IMR-90 (cell line): ENCODE data around the gene PRRG1. TPM values are rescaled to one million over a fixed set of nuclear protein-coding genes. Genes with fewer than 3 reads are reported as not detected.

Experiments used
- ATAC-seq: fragments of 200-7000 bp; cut with Tn5 transposase; 2 replicates; pipeline ENCODE4 v1.9.1; 2020; ENCODE audit warnings: low read depth, mild to moderate bottlenecking, moderate library complexity
- BruUV-seq: library from RNA; stranded (reverse); fragments of 400-500 nt; replicated peaks from 2 replicates; lab custom pipeline; 2021; lab: Mats Ljungman, UMichigan
- CTCF ChIA-PET: fragments of 300-600 bp; formaldehyde crosslinking; extraction: SDS; loops from one replicate; lab custom pipeline; 2021; ENCODE audit warnings: antibody characterized with exemption; lab: Yijun Ruan, JAX
- POLR2A ChIA-PET: fragments of 300-600 bp; sonication (Branson Sonifier 250); formaldehyde crosslinking; loops from one replicate; lab custom pipeline; 2022; ENCODE audit warnings: antibody characterized with exemption; ENCODE audit not compliant: unreplicated experiment; lab: Charles Lee
- DNase-seq: peaks from one replicate; pipeline ENCODE4 v3.0.0; 2013
- H2AFZ ChIP-seq: replicated peaks from 2 replicates; pipeline ENCODE3; 2013; ENCODE audit warnings: low read length, mild to moderate bottlenecking; ENCODE audit not compliant: poor library complexity
- H2AK5ac ChIP-seq: 2 replicates; pipeline ENCODE4 v1.6.1; 2013; ENCODE audit warnings: low read depth, low read length, inconsistent platforms
- H2AK9ac ChIP-seq: replicated peaks from 2 replicates; pipeline ENCODE3; 2013; ENCODE audit warnings: mild to moderate bottlenecking, low read depth, low read length, moderate library complexity; ENCODE audit not compliant: poor library complexity
- H2BK120ac ChIP-seq: 2 replicates; pipeline ENCODE4 v1.6.1; 2013; ENCODE audit warnings: low read depth, low read length, inconsistent platforms
- H2BK15ac ChIP-seq: 3 replicates; pipeline ENCODE4 v1.6.1; 2013; ENCODE audit warnings: low read depth, low read length, inconsistent platforms
- H2BK20ac ChIP-seq: 2 replicates; pipeline ENCODE4 v1.6.1; 2013; ENCODE audit warnings: low read depth, mild to moderate bottlenecking, inconsistent platforms, low read length, moderate library complexity
- H2BK5ac ChIP-seq: 2 replicates; pipeline ENCODE4 v1.6.1; 2013; ENCODE audit warnings: mild to moderate bottlenecking, low read depth, low read length, inconsistent platforms; ENCODE audit not compliant: poor library complexity, severe bottlenecking
- H3K14ac ChIP-seq: replicated peaks from 2 replicates; pipeline ENCODE4 v1.6.1; 2013; ENCODE audit warnings: low read depth, low read length, inconsistent platforms
- H3K18ac ChIP-seq: 2 replicates; pipeline ENCODE4 v1.6.1; 2013; ENCODE audit warnings: low read depth, low read length, control low read depth
- H3K23ac ChIP-seq: 2 replicates; pipeline ENCODE4 v1.6.1; 2013; ENCODE audit warnings: low read depth, low read length, inconsistent platforms
- H3K27ac ChIP-seq: 2 replicates; pipeline ENCODE4 v1.5.1; 2013; ENCODE audit warnings: mild to moderate bottlenecking, control low read depth, low read length; ENCODE audit not compliant: insufficient read depth
- H3K27me3 ChIP-seq: 2 replicates; pipeline ENCODE4 v1.6.1; 2013; ENCODE audit warnings: low read length; ENCODE audit not compliant: control insufficient read depth, insufficient read depth
- H3K36me3 ChIP-seq: 2 replicates; pipeline ENCODE4 v1.6.1; 2013; ENCODE audit warnings: low read length, mixed read lengths; ENCODE audit not compliant: control insufficient read depth, insufficient read depth
- H3K4ac ChIP-seq: 2 replicates; pipeline ENCODE4 v1.6.1; 2013; ENCODE audit warnings: low read depth, low read length, inconsistent platforms
- H3K4me1 ChIP-seq: 2 replicates; pipeline ENCODE4 v1.6.1; 2013; ENCODE audit warnings: low read length, mixed read lengths; ENCODE audit not compliant: control insufficient read depth, insufficient read depth
- H3K4me2 ChIP-seq: 2 replicates; pipeline ENCODE4 v1.6.1; 2013; ENCODE audit warnings: low read depth, mild to moderate bottlenecking, control low read depth, low read length, moderate library complexity
- H3K4me3 ChIP-seq: 2 replicates; pipeline ENCODE4 v1.5.1; 2013; ENCODE audit warnings: low read depth, mild to moderate bottlenecking, control low read depth, low read length, moderate library complexity; ENCODE audit not compliant: insufficient read depth
- H3K56ac ChIP-seq: 2 replicates; pipeline ENCODE4 v1.6.1; 2013; ENCODE audit warnings: low read length, inconsistent platforms; ENCODE audit not compliant: insufficient read depth; ENCODE audit errors: extremely low read depth
- H3K79me1 ChIP-seq, 2 experiments: 2 replicates each; pipeline ENCODE4 v1.6.1; 2013; ENCODE audit warnings: low read length in 2 of 2, inconsistent platforms in 1 of 2, low read depth in 1 of 2
- H3K9ac ChIP-seq: 2 replicates; pipeline ENCODE4 v1.6.1; 2013; ENCODE audit warnings: low read depth, low read length, control low read depth
- H3K9me1 ChIP-seq: 2 replicates; pipeline ENCODE4 v1.6.1; 2013; ENCODE audit warnings: low read length, inconsistent platforms; ENCODE audit not compliant: insufficient read depth
- H3K9me3 ChIP-seq: 2 replicates; pipeline ENCODE4 v1.6.1; 2013; ENCODE audit warnings: low read length; ENCODE audit not compliant: control insufficient read depth, insufficient read depth
- H4K20me1 ChIP-seq: 2 replicates; pipeline ENCODE4 v1.6.1; 2013; ENCODE audit warnings: low read length, inconsistent platforms; ENCODE audit not compliant: insufficient read depth
- H4K5ac ChIP-seq: 2 replicates; pipeline ENCODE4 v1.6.1; 2013; ENCODE audit warnings: mild to moderate bottlenecking, low read depth, low read length, control low read depth
- H4K8ac ChIP-seq, 2 experiments: 2 replicates each; pipeline ENCODE4 v1.6.1; 2013; ENCODE audit warnings: low read depth in 2 of 2, low read length in 2 of 2, control low read depth in 1 of 2, inconsistent platforms in 1 of 2
- H4K91ac ChIP-seq: 2 replicates; pipeline ENCODE4 v1.6.1; 2013; ENCODE audit warnings: low read depth, low read length, inconsistent platforms; ENCODE audit not compliant: insufficient read depth
- BHLHE40 ChIP-seq: fragments of 150-350 bp; IDR thresholded peaks from 2 replicates; pipeline ENCODE4 v1.6.1; 2016; ENCODE audit warnings: mild to moderate bottlenecking, low read depth, low read length
- CEBPB ChIP-seq: IDR thresholded peaks from 2 replicates; pipeline ENCODE4 v1.6.1; 2012; ENCODE audit warnings: low read depth, low read length, improper control_type of control experiment
- CHD1 ChIP-seq: IDR thresholded peaks from 2 replicates; pipeline ENCODE4 v1.6.1; 2012; ENCODE audit warnings: low read depth, low read length, improper control_type of control experiment
- MAZ ChIP-seq: IDR thresholded peaks from 2 replicates; pipeline ENCODE4 v1.6.1; 2012; ENCODE audit warnings: low read depth, mild to moderate bottlenecking, low read length, improper control_type of control experiment, moderate library complexity, borderline replicate concordance
- MXI1 ChIP-seq: IDR thresholded peaks from 2 replicates; pipeline ENCODE4 v1.6.1; 2012; ENCODE audit warnings: low read depth, mild to moderate bottlenecking, low read length, moderate library complexity, borderline replicate concordance
- RAD21 ChIP-seq: IDR thresholded peaks from 2 replicates; pipeline ENCODE4 v1.6.1; 2012; ENCODE audit warnings: low read length, improper control_type of control experiment
- RFX5 ChIP-seq: IDR thresholded peaks from 2 replicates; pipeline ENCODE4 v1.8.0; 2012; ENCODE audit warnings: low read depth, mild to moderate bottlenecking, low read length, moderate library complexity
- WGBS, 2 experiments: methylation state at CpG; one replicate each; pipeline versions ENCODE4 v1.1.5 to v1.1.7; 2013; ENCODE audit warnings: missing lambda C conversion rate in 2 of 2; ENCODE audit not compliant: insufficient read length in 1 of 2; ENCODE audit errors: extremely low coverage in 2 of 2; 5-methylcytosine and 5-hydroxymethylcytosine counted together
- dilution Hi-C: fragments of 300-500 bp; cut with HindIII; formaldehyde crosslinking; loops from one replicate; pipeline ENCODE4 v1.14.3; 2018; ENCODE audit warnings: low sequenced_read_pairs; ENCODE audit not compliant: unreplicated experiment
- in situ Hi-C: fragments of 300-500 bp; cut with MboI; formaldehyde crosslinking; loops from 3 replicates; pipeline ENCODE4 v1.14.3; 2019; ENCODE audit warnings: low sequenced_read_pairs, inconsistent platforms, mixed read lengths
- intact Hi-C: fragments of 100-400 bp; cut with micrococcal nuclease; formaldehyde crosslinking; loops from 2 replicates; pipeline ENCODE4 v1.10.0; 2022
- polyA plus RNA-seq, 3 experiments: library from polyadenylated mRNA; depleted of rRNA; stranded (reverse); fragments of >200 nt; gene quantifications; 2 replicates each; pipeline ENCODE4 v1.2.3, GENCODE V29; 2012; ENCODE audit warnings: low replicate concordance in 1 of 3
- total RNA-seq: library from RNA; depleted of rRNA; stranded (reverse); fragments of >200 nt; gene quantifications from 2 replicates; pipeline ENCODE4 v1.2.3, GENCODE V29; 2012
- TF ChIP-seq, protein P1 (sequence below): fragments of 150-350 bp; IDR thresholded peaks from 2 replicates; pipeline ENCODE4 v1.6.1; 2016; ENCODE audit warnings: low read depth, mild to moderate bottlenecking, low read length, moderate library complexity, borderline replicate concordance

PRRG1 gene
- total and polyA plus RNA-seq, 2 of the 4 experiments (the other 2 are of a cell fraction): 9.0 to 11.1 TPM

- Histone ChIP-seq H3K9ac (peak overlapping the region; percentile 89), H2BK120ac (peak overlapping the region; percentile 90), H3K18ac (peak overlapping the region; percentile 85), H4K91ac (peak overlapping the region; percentile 83), H3K14ac (peak overlapping the region; percentile 70), H3K4ac (peak overlapping the region; percentile 95), H3K9me1 (no peaks in the 10 kb centered on the region), H3K56ac (peak overlapping the region; percentile 88; the same call in 1 of the 2 replicates), H3K27me3 (no peaks in the 10 kb centered on the region), H3K79me1 (no peaks in the 10 kb centered on the region), H2BK20ac (peak overlapping the region; percentile 75), H2AFZ (peak overlapping the region; percentile 79), H3K4me3 (peak overlapping the region; percentile 38), H4K20me1 (no peaks in the 10 kb centered on the region), H3K4me2 (peak overlapping the region; percentile 78), H3K23ac (peak overlapping the region; percentile 96), H3K4me1 (peaks cover 5% of the 10 kb centered on the region), H2AK9ac (peak overlapping the region; percentile 19), H3K27ac (peak overlapping the region; percentile 99), H4K5ac (peak overlapping the region; percentile 74), H3K9me3 (no peaks in the 10 kb centered on the region), H2BK5ac (peak overlapping the region; percentile 95), H3K36me3 (no peaks in the 10 kb centered on the region), H4K8ac (peak overlapping the region; percentile 76 to 79; a peak in 3 of 4 replicates), H2AK5ac (0 out of 2 replicates have a peak overlapping the region, but pooled peaks have one; percentile 37), H2BK15ac (peak overlapping the region; percentile 64; the same call in 2 of the 3 replicates)
- ATAC-seq: peak; percentile 4; the same call in 1 of the 2 replicates
- CTCF ChIA-PET: interaction anchor here (0.6 kb wide), 1 partner anchor 517 kb away, joined by 3 read pairs; no protein-coding TSS in a partner anchor
- no CpG with 5 or more reads among the region's 11 CpGs for WGBS, 2 experiments
- POLR2A ChIA-PET: no interaction called here
- no TSS peak for BruUV-seq
- intact Hi-C loops (loop anchor here (2.0 to 5.0 kb wide), 3 partner anchors 34 to 524 kb away; no protein-coding TSS in a partner anchor), dilution Hi-C loops (no loop called here), in situ Hi-C loops (no loop called here)
- TF ChIP-seq MAZ (no peak), RFX5 (no peak), MXI1 (peak; percentile 25; the same call in 1 of the 2 replicates), CHD1 (no peak), CEBPB (peak; percentile 30; the same call in 1 of the 2 replicates), RAD21 (no peak), BHLHE40 (peak; percentile 86)
- TF ChIP-seq, protein P1, sequence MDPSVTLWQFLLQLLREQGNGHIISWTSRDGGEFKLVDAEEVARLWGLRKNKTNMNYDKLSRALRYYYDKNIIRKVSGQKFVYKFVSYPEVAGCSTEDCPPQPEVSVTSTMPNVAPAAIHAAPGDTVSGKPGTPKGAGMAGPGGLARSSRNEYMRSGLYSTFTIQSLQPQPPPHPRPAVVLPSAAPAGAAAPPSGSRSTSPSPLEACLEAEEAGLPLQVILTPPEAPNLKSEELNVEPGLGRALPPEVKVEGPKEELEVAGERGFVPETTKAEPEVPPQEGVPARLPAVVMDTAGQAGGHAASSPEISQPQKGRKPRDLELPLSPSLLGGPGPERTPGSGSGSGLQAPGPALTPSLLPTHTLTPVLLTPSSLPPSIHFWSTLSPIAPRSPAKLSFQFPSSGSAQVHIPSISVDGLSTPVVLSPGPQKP: no peak
- DNase-seq: peak; percentile 84
These were observed 763 bp upstream of the PRRG1 start for GRCh38 chrX:37348231-37348970.
